Measurements from ENCODE around the gene NBEAL2. TPM values are rescaled to one million over a fixed set of nuclear protein-coding genes. Genes with fewer than 3 reads are reported as not detected.

Gene NBEAL2
- total RNA-seq, 1 donor from 2014 or later, result 115 TPM

GRCh38 chr3:46987319-46987742 lies 7.9 kb downstream of the NBEAL2 start:
- TF ChIP-seq, protein P1, sequence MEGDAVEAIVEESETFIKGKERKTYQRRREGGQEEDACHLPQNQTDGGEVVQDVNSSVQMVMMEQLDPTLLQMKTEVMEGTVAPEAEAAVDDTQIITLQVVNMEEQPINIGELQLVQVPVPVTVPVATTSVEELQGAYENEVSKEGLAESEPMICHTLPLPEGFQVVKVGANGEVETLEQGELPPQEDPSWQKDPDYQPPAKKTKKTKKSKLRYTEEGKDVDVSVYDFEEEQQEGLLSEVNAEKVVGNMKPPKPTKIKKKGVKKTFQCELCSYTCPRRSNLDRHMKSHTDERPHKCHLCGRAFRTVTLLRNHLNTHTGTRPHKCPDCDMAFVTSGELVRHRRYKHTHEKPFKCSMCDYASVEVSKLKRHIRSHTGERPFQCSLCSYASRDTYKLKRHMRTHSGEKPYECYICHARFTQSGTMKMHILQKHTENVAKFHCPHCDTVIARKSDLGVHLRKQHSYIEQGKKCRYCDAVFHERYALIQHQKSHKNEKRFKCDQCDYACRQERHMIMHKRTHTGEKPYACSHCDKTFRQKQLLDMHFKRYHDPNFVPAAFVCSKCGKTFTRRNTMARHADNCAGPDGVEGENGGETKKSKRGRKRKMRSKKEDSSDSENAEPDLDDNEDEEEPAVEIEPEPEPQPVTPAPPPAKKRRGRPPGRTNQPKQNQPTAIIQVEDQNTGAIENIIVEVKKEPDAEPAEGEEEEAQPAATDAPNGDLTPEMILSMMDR (conservative IDR thresholded peaks at IDR 0.05), result no peak
- DNase-seq (ENCODE audit: extremely low spot score, unreplicated experiment), result no peak
- Mint-ChIP-seq H3K9me3 (no peaks in the 10 kb centered on the region), H3K4me1 (ENCODE audit: unreplicated experiment) (peaks cover 20% of the 10 kb centered on the region), H3K4me3 (no peak overlapping the region), H3K36me3 (peaks cover 5% of the 10 kb centered on the region), H3K27me3 (no peaks in the 10 kb centered on the region), H3K27ac (peak overlapping the region; percentile 90)

DNA sequence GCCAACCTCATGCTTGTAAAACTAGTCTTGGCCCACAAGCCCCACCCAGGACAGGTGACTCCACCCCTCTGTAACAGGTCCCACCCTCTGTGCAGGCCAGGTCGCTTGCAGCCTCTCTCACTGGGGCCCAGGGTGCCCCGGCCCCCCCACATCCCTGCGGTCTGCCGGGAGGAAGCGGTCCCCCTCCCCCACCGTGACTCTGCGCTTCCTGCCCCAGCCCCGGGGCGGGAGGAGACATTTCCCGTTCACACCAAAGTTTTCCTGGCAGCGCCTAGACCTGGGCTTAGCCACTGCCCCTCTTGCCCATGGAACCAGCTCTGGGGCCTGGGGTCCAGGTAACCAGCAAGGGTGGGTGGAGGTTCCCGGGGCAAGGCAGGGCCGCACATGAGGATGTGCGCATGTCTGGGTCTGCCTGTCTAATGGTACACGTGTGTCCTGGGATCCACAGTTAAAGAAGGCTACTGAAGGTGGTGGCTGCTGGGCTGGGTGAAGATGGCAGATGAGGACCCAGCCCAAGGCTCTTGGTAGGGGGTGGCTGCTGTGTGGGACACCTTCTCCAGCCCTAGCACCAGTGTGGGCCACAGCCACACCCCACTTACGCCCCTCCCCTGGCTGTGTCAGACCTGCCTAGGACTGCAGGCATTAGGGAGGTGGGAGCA lies 8.4 kb downstream of the NBEAL2 start:
- Mint-ChIP-seq H3K4me3 (no peak overlapping the region), H3K4me1 (ENCODE audit: unreplicated experiment) (peaks cover 20% of the 10 kb centered on the region), H3K27me3 (no peaks in the 10 kb centered on the region), H3K27ac (no peak overlapping the region), H3K9me3 (no peaks in the 10 kb centered on the region), H3K36me3 (peaks cover 5% of the 10 kb centered on the region)
- TF ChIP-seq, protein P1 (conservative IDR thresholded peaks at IDR 0.05), result no peak
- DNase-seq (ENCODE audit: extremely low spot score, unreplicated experiment), result no peak

DNA sequence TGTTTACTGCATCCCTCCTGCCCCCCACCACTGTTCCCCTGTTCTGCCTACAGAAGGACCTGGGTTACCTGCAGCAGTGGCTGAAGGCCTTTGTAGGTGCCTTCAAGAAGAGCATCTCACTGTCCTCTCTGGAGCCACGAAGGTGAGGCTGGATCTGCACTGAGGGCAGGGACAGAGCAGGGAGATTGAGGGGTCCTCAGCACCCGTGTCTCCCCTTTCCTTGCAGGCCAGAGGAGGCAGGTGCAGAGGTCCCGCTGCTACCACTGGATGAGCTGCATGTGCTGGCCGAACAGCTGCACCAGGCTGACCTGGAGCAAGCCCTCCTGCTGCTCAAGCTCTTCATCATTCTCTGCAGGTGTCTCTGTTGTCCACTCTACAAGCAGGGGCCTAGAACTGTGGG lies 9.2 kb downstream of the NBEAL2 start:
- H3K27ac Mint-ChIP-seq, result no peak overlapping the region
- peaks cover 5% of the 10 kb centered on the region for H3K36me3 Mint-ChIP-seq
- no peak overlapping the region for H3K4me3 Mint-ChIP-seq
- peaks cover 20% of the 10 kb centered on the region for H3K4me1 Mint-ChIP-seq (ENCODE audit: unreplicated experiment)
- no peaks in the 10 kb centered on the region for H3K27me3 Mint-ChIP-seq
- TF ChIP-seq, protein P1 (conservative IDR thresholded peaks at IDR 0.05), result no peak
- DNase-seq (ENCODE audit: extremely low spot score, unreplicated experiment), result no peak
- no peaks in the 10 kb centered on the region for H3K9me3 Mint-ChIP-seq

DNA sequence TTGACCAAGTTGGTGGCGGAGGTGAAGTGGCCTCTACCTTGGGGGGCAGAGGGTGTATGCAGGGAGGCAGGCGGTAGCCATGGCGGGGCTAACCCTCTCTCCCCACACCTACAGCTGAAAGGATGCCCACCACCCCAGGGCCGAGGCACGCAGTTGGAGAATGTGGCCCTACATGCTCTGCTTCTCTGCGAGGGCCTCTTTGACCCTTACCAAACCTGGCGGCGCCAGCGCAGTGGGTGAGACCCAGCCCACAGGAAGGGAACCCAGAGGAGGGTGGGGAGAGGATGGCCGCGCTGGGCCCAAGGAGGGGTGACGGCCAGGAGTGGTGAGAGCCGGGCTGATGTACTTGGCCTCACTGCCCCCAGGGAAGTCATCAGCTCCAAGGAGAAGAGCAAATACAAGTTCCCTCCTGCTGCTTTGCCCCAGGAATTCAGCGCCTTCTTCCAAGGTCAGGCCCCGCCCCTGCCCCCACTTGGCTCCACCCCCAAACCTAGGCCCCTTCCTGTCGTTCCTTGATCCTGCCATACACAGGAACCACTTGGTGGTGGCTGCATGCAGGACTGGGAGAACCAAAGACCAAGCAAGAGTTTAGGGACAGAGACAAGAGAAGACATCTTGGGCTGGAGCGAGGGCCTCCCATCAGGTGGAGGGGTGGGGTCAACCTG lies 9.8 kb downstream of the NBEAL2 start:
- TF ChIP-seq, protein P1 (conservative IDR thresholded peaks at IDR 0.05), result no peak
- Mint-ChIP-seq H3K9me3 (no peaks in the 10 kb centered on the region), H3K4me1 (ENCODE audit: unreplicated experiment) (peaks cover 20% of the 10 kb centered on the region), H3K36me3 (peaks cover 5% of the 10 kb centered on the region), H3K4me3 (no peak overlapping the region), H3K27ac (no peak overlapping the region), H3K27me3 (no peaks in the 10 kb centered on the region)
- DNase-seq (ENCODE audit: extremely low spot score, unreplicated experiment), result no peak

- DNase-seq (ENCODE audit: extremely low spot score, unreplicated experiment), result no peak
- TF ChIP-seq, protein P1 (conservative IDR thresholded peaks at IDR 0.05), result no peak
- H3K27me3 Mint-ChIP-seq, result no peaks in the 10 kb centered on the region
- H3K27ac Mint-ChIP-seq, result peak overlapping the region; percentile 66
- no peaks in the 10 kb centered on the region for H3K9me3 Mint-ChIP-seq
- H3K4me3 Mint-ChIP-seq, result no peak overlapping the region
- H3K4me1 Mint-ChIP-seq (ENCODE audit: unreplicated experiment), result peaks cover 14% of the 10 kb centered on the region
- H3K36me3 Mint-ChIP-seq, result peaks cover 5% of the 10 kb centered on the region
These were observed 11.3 kb downstream of the NBEAL2 start for GRCh38 chr3:46990573-46991374.
